GM19238 (cell line): ENCODE results near the gene CCPG1.

Source experiments
- DNase-seq: peaks from one replicate; pipeline ENCODE4 v3.0.0; 2011; ENCODE audit warnings: low spot score; ENCODE audit not compliant: insufficient read length

CCPG1 gene

GRCh38 chr15:55319537-55320237, 88.5 kb downstream of the CCPG1 start:
- DNase-seq = no peak

DNA sequence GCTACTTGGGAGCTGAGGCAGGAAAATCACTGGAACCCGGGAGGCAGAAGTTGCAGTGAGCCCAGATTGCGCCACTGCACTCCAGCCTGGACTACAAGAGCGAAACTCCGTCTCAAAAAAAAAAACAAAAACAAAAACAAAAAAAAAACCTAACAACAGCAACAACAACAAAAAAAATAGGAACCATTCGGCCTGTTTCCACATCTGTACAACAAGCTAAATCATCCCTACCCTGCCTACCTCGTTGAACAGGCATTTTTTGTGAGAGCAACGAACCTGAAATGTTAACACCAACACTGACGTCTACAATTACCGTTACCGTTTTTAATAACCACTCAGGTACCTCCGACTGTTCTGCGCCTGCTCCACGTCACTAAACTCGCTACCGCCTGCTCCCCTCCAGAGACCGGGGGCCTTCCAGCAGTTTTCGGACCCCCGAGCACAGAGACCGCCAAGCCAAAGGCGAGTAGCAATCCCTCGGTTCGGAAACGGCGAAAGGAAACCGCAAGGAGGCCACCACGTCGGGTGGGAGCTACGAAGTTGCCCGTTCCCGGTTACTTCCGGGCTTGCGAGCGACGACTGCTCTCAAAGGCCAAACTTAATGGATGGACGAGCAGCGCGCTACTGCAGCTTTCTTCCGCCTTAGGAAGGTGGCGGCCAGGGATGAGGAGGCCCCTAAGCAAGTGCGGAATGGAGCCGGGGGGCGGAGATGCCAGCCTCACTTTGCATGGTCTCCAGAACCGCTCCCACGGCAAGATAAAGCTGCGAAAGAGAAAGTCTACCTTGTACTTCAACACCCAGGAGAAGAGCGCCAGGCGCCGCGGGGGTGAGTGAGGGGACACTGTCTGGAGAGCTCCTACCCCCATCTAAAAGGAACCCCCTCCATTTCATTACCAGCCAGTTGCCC, 89.3 kb downstream of the CCPG1 start, which contains the start of the genes PIGB and PIGBOS1:
Gene PIGB, plus strand, starts transcription at position 635 of the 907 bp plus-strand sequence. Its CDS starts 29 bp downstream, at position 664.
Gene PIGBOS1, minus strand, starts transcription at position 536 of the 907 bp plus-strand sequence. CDS start 1,331 bp downstream, outside the sequence.
- peak; percentile 72 for DNase-seq
